Measurements from ENCODE around the gene LRRC8D. TPM values are rescaled to one million over a fixed set of nuclear protein-coding genes. Genes with fewer than 3 reads are reported as not detected.
"Not testable (repeated sequence)": the region's sequence is repeated elsewhere in the genome, so short reads cannot be mapped to it uniquely, and the experiment has no call there.

LRRC8D gene
- 6.8 TPM for total RNA-seq
- long read RNA-seq, partial matches to known transcripts, result 0 of 9 reads
- long read RNA-seq, other reads (novel, unspliced or antisense), result 3 of 9 reads

- DNase-seq, result peak; percentile 92
- peak; percentile 96 for ATAC-seq
- intact Hi-C loops (cut with micrococcal nuclease), result no loop called here
These were observed at the start of gene LRRC8D for GRCh38 chr1:89820422-89821321. Gene LRRC8D (plus strand): TSS chr1:89821032. CDS start chr1:89933069, 112,037 bp downstream.

- intact Hi-C loops (cut with micrococcal nuclease), result no loop called here
- DNase-seq, result no peak
- no peak for ATAC-seq
These were observed 48.8 kb upstream of the LRRC8D start for GRCh38 chr1:89771991-89772560.

GRCh38 chr1:89776104-89776503 lies 44.7 kb upstream of the LRRC8D start:
- DNase-seq; intact Hi-C loops (cut with micrococcal nuclease); ATAC-seq: not testable (repeated sequence)

DNA sequence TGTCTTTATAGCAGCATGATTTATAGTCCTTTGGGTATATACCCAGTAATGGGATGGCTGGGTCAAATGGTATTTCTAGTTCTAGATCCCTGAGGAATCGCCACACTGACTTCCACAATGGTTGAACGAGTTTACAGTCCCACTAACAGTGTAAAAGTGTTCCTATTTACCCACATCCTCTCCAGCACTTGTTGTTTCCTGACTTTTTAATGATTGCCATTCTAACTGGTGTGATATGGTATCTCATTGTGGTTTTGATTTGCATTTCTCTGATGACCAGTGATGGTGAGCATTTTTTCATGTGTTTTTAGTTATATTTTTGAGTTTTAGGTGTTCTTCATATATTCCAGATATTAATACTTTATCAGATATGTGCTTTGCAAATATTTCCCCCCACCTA lies 43.6 kb upstream of the LRRC8D start:
- ATAC-seq; intact Hi-C loops (cut with micrococcal nuclease); DNase-seq: not testable (repeated sequence)

DNA sequence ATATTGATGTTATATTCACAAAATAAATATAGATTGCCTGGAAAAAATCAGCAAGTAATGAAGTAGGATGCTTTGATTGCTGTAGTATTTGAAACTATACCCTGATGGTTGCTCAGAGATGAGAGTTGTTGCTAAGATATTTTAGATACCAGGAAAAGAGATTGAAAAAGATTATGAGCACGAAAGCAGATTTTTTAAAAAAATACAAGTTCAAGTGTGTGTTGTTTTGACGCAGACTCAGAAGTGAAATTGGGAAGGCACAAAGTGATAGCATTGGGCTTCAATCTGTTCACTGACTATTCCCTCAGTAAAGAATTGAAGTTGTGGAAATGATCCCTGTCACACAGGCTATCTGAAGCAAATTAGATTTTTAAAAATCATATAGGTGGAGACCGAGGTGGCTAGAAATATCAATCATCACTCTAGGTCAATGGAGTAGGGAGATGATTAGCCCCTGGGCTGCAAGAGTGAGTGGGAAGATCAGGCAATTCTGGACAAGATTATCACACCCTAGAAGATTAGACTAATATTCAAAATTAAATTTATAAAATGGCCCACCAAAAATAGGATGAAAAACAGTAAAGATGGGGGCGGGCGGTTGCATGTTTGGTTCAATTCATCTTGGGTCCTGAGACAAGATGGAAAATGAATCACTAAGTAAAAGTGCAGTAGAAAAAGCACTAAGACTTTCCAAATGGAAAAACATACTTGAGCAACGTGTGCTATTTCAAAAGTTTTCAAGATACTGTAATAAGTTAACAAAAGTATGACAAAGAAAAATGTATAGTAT lies 41.5 kb upstream of the LRRC8D start:
- DNase-seq, result no peak
- intact Hi-C loops (cut with micrococcal nuclease), result no loop called here
- no peak for ATAC-seq

GRCh38 chr1:89780721-89781120 lies 40.1 kb upstream of the LRRC8D start:
- DNase-seq, result no peak
- no peak for ATAC-seq
- intact Hi-C loops (cut with micrococcal nuclease), result no loop called here

DNA sequence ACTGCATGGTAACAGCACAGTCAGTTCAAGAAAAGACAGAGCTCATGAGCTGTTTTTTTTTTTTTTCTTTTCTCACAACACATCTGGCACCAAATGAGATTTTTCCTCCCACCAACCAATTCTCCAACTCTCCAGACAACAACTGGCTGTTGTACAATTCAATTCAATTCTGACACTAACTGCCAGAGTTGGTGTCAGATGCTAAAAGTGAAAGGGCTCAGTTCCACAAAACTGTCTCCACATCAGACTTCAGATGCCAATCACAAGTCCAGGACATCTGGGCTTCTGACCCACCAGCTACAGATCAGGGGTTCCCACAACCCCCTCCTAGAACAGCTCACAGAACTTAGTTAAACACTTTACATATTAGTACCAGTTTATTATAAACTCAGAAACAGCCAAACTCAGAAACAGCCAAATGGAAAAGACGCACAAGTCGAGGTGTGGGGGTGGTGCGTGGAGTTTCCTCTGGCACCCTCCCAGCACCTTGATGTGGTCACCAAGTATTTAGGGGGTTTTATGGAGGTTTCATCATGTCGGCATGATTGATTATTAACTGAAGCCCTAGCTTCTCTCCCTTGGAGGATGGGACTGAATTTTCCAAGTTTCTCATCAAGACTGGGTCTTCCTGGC lies 39.2 kb upstream of the LRRC8D start:
- no peak for DNase-seq
- ATAC-seq, result no peak
- intact Hi-C loops (cut with micrococcal nuclease), result no loop called here

GRCh38 chr1:89786628-89787214 lies 34.1 kb upstream of the LRRC8D start:
- no peak for ATAC-seq
- no peak for DNase-seq
- intact Hi-C loops (cut with micrococcal nuclease), result no loop called here

DNA sequence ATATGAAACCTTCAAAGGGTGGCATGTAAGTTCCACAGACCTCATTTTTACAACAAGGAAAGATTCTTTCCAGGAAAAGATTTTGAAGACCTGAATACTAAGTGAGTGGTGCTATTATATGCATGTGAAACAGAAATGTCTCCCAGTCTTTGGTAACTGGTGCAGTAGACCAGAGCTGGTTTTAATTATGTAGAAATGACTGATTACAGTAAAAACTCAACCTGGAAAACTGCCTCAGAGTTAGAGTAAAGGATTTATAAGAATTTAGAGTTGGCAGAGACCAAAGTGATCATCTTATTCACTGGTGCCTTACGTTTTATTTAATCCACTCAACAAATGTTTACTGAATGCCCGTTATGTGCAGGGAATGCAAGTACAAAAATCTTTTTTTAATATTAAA lies 30.2 kb upstream of the LRRC8D start:
- intact Hi-C loops (cut with micrococcal nuclease), result no loop called here
- ATAC-seq, result no peak

GRCh38 chr1:89791064-89791726 lies 29.6 kb upstream of the LRRC8D start:
- ATAC-seq (no peak), DNase-seq (no peak)

More for the DNA sequence above, 30.2 kb upstream of the LRRC8D start:
- no peak for DNase-seq

GRCh38 chr1:89794406-89794805 lies 26.4 kb upstream of the LRRC8D start:
- DNase-seq (no peak), ATAC-seq (no peak)
- intact Hi-C loops (cut with micrococcal nuclease), result no loop called here

More at GRCh38 chr1:89791064-89791726, 29.6 kb upstream of the LRRC8D start:
- intact Hi-C loops (cut with micrococcal nuclease), result no loop called here

DNA sequence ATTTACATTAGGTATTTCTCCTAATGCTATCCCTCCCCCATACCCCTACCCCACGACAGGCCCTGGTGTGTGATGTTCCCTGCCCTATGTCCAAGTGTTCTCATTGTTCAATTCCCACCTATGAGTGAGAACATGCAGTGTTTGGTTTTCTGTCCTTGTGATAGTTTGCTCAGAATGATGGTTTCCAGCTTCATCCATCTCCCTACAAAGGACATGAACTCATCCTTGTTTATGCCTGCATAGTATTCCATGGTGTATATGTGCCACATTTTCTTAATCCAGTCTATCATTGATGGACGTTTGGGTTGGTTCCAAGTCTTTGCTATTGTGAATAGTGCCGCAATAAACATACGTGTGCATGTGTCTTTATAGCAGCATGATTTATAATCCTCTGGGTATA lies 25.3 kb upstream of the LRRC8D start:
- DNase-seq; ATAC-seq; intact Hi-C loops (cut with micrococcal nuclease): not testable (repeated sequence)

- DNase-seq; intact Hi-C loops (cut with micrococcal nuclease); ATAC-seq: not testable (repeated sequence)
These were observed 23.0 kb upstream of the LRRC8D start for GRCh38 chr1:89797876-89798275.

DNA sequence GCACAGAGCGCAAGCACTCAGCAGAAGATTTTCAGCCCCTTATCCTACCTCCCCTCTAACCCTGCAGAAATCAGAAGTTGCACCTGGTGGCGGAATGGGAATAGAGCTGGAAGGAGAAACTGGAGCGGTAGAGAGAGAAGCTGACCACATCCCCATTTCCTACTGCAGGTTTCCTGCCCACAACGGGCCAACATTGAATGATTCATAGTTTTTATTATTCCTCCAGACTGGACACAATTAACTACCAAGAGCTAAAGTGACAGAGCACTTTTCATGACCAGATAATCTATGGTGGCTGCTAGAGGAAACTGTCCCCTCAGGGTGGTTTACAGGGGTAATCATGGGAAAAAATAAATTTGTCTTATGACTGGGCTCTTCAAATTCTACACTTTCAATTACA lies 21.3 kb upstream of the LRRC8D start:
- intact Hi-C loops (cut with micrococcal nuclease), result no loop called here
- DNase-seq (no peak), ATAC-seq (no peak)

DNA sequence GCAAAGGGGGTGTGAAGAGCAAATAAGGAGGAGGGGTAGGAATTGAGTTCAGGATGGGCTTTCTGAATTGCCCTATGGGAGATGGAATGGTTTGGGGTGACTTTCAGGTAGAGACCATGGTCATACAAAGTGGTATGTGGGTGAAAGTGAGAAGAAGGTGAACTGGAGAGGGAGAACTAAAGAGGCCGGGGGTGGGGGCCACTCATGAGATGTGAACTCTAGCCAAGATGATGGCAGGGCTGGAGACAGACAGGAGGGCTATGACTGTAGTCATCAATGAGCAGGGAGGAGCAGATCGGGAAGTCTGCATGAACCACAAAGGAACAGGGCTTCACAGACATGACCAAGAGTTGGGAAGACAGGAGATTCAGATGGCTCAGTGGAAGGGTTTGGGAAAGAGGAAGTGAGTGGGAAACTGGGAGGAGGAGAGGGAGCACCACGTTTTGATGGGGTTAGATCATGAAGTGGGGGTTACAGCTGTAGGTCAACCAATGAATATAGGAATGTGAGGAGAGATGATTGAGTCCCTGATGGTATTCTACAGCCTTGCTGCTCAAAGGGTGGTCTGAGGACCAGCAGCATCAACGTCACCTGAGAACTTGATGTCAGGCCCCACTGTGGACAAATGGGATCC lies 20.7 kb upstream of the LRRC8D start:
- ATAC-seq (no peak), DNase-seq (no peak)
- intact Hi-C loops (cut with micrococcal nuclease), result no loop called here

DNA sequence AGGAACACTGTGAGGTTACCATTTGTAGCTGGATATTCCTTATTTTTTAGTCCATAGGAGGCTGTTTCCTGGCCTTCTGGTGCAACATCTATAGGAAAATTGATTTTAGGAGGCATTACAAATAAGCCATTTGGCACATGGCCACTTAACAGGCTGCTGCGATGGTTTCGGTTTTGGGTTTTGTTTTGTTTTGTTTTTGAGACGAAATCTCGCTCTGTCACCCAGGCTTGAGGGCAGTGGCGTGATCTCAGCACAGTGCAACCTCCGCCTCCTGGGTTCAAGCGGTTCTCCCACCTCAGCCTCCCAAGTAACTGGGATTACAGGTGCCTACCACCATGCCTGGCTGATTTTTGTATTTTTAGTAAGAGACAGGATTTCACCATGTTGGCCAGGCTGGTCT lies 20.1 kb upstream of the LRRC8D start:
- DNase-seq (no peak), ATAC-seq (no peak)
- intact Hi-C loops (cut with micrococcal nuclease), result no loop called here

GRCh38 chr1:89802051-89802450 lies 18.8 kb upstream of the LRRC8D start:
- DNase-seq, result no peak
- intact Hi-C loops (cut with micrococcal nuclease), result no loop called here
- no peak for ATAC-seq

- intact Hi-C loops (cut with micrococcal nuclease), result no loop called here
- ATAC-seq, result no peak
- no peak for DNase-seq
These were observed 18.0 kb upstream of the LRRC8D start for GRCh38 chr1:89802841-89803240.
